Osteoblast (primary cell): ENCODE results near the gene PPM1K. TPM values are rescaled to one million over a fixed set of nuclear protein-coding genes. Genes with fewer than 3 reads are reported as not detected.
A peak's percentile ranks its signal among the peaks of the same experiment; 100 is the strongest.

Source experiments
- DNase-seq: peaks from one replicate; pipeline ENCODE4 v3.0.0; 2011; ENCODE audit warnings: low spot score, mixed read lengths; ENCODE audit not compliant: insufficient read length; ENCODE audit errors: missing footprints
- H2AFZ ChIP-seq: 2 replicates; pipeline ENCODE4 v1.6.0; 2011; ENCODE audit warnings: mild to moderate bottlenecking, low read length
- H3K27ac ChIP-seq: 2 replicates; pipeline ENCODE4 v1.5.1; 2011; ENCODE audit warnings: mild to moderate bottlenecking, low read depth, low read length, moderate library complexity
- H3K27me3 ChIP-seq: 2 replicates; pipeline ENCODE4 v1.6.0; 2012; ENCODE audit warnings: mild to moderate bottlenecking, control low read depth, inconsistent platforms, low read length, moderate library complexity; ENCODE audit not compliant: insufficient read depth
- H3K36me3 ChIP-seq: 2 replicates; pipeline ENCODE4 v1.5.1; 2011; ENCODE audit warnings: mild to moderate bottlenecking, low read length, control low read depth, moderate library complexity; ENCODE audit not compliant: insufficient read depth
- H3K4me1 ChIP-seq: 2 replicates; pipeline ENCODE4 v1.5.1; 2011; ENCODE audit warnings: mild to moderate bottlenecking, low read length, control low read depth, moderate library complexity; ENCODE audit not compliant: insufficient read depth
- H3K4me2 ChIP-seq: 2 replicates; pipeline ENCODE4 v1.6.0; 2011; ENCODE audit warnings: mild to moderate bottlenecking, low read length; ENCODE audit not compliant: insufficient read depth
- H3K4me3 ChIP-seq: fragments of 200-600 bp; sonication (generic); 3 replicates; pipeline ENCODE4 v1.5.1; 2012; ENCODE audit warnings: mild to moderate bottlenecking, low read length, inconsistent platforms; ENCODE audit not compliant: insufficient read depth
- H3K79me2 ChIP-seq: 2 replicates; pipeline ENCODE4 v1.6.0; 2012; ENCODE audit warnings: mild to moderate bottlenecking, low read length, control low read depth, inconsistent platforms; ENCODE audit not compliant: insufficient read depth
- H3K9me3 ChIP-seq: 2 replicates; pipeline ENCODE4 v1.5.1; 2011; ENCODE audit warnings: low read depth, low read length, control low read depth
- H4K20me1 ChIP-seq: 2 replicates; pipeline ENCODE4 v1.6.0; 2012; ENCODE audit warnings: mild to moderate bottlenecking, low read length, control low read depth; ENCODE audit not compliant: insufficient read depth
- small RNA-seq: library from RNA; depleted of rRNA; stranded (forward); fragments of <200 nt; gene quantifications from one replicate; pipeline ENCODE3, GENCODE V24; 2012
- total RNA-seq: library from RNA; depleted of rRNA; stranded (reverse); fragments of >200 nt; gene quantifications from 2 replicates; pipeline ENCODE4 v1.2.3, GENCODE V29; 2012
- TF ChIP-seq, protein P1 (sequence below): IDR thresholded peaks from 2 replicates; pipeline ENCODE4 v1.5.1; 2011; ENCODE audit warnings: mild to moderate bottlenecking, low read depth, low read length, moderate library complexity; ENCODE audit errors: extremely low read depth

PPM1K gene
- total RNA-seq, 1 donor = 21.0 TPM

GRCh38 chr4:88215351-88215750 is 69.0 kb downstream of the PPM1K start:
- Histone ChIP-seq H3K36me3 (no peaks in the 10 kb centered on the region), H3K27me3 (no peaks in the 10 kb centered on the region), H3K4me3 (no peak overlapping the region), H3K79me2 (no peaks in the 10 kb centered on the region), H3K4me2 (no peak overlapping the region), H3K9me3 (no peaks in the 10 kb centered on the region), H4K20me1 (no peaks in the 10 kb centered on the region), H3K4me1 (peaks cover 2% of the 10 kb centered on the region), H2AFZ (no peak overlapping the region), H3K27ac (no peak overlapping the region)
- TF ChIP-seq, protein P1, sequence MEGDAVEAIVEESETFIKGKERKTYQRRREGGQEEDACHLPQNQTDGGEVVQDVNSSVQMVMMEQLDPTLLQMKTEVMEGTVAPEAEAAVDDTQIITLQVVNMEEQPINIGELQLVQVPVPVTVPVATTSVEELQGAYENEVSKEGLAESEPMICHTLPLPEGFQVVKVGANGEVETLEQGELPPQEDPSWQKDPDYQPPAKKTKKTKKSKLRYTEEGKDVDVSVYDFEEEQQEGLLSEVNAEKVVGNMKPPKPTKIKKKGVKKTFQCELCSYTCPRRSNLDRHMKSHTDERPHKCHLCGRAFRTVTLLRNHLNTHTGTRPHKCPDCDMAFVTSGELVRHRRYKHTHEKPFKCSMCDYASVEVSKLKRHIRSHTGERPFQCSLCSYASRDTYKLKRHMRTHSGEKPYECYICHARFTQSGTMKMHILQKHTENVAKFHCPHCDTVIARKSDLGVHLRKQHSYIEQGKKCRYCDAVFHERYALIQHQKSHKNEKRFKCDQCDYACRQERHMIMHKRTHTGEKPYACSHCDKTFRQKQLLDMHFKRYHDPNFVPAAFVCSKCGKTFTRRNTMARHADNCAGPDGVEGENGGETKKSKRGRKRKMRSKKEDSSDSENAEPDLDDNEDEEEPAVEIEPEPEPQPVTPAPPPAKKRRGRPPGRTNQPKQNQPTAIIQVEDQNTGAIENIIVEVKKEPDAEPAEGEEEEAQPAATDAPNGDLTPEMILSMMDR = no peak
- DNase-seq = no peak

GRCh38 chr4:88212253-88212561 is 72.2 kb downstream of the PPM1K start:
- no peaks in the 10 kb centered on the region for H3K9me3 ChIP-seq
- H3K4me3 ChIP-seq = no peak overlapping the region
- H3K4me1 ChIP-seq = no peaks in the 10 kb centered on the region
- DNase-seq = no peak
- no peak overlapping the region for H3K4me2 ChIP-seq
- no peaks in the 10 kb centered on the region for H3K27me3 ChIP-seq
- TF ChIP-seq, protein P1 = no peak
- no peaks in the 10 kb centered on the region for H3K36me3 ChIP-seq
- H3K27ac ChIP-seq = no peak overlapping the region
- H2AFZ ChIP-seq = no peak overlapping the region
- no peaks in the 10 kb centered on the region for H3K79me2 ChIP-seq
- no peaks in the 10 kb centered on the region for H4K20me1 ChIP-seq

DNA sequence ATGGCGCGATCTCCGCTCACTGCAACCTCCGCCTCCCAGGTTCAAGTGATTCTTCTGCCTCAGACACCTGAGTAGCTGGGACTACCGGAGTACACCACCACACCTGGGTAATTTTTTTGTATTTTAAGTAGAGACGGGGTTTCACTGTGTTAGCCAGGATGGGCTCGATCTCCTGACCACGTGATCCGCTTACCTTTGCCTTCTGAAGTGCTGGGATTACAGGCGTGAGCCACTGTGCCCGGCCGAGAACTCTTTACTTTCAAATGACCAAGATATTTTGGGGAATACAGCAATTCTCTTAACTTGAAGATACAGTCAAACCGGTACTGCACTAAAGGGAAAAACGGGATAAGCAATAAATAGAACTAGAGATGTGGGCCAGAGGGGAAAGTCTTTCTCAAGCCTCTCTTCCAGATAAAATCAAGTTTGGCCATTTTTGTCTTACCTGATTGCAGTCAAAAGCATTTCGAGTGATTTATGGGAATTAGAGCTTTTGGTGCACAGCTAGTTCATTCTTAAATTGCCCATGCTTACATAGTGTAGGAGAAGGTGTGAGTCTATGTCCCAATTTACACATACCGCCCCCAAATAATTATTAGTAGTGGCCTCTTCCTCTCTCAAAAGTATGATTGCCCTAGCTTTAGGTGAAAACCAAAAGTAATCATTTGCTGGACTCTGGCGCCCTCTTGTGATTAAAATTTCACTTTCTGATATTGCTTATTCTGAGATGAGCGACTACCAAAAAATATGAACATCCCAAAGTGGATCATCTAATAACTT is 72.7 kb downstream of the PPM1K start:
- Histone ChIP-seq H3K9me3 (no peaks in the 10 kb centered on the region), H3K4me1 (no peaks in the 10 kb centered on the region), H3K27ac (no peak overlapping the region), H3K79me2 (no peaks in the 10 kb centered on the region), H3K4me3 (no peak overlapping the region), H4K20me1 (no peaks in the 10 kb centered on the region), H3K36me3 (no peaks in the 10 kb centered on the region), H3K4me2 (no peak overlapping the region), H2AFZ (no peak overlapping the region), H3K27me3 (no peaks in the 10 kb centered on the region)
- TF ChIP-seq, protein P1 = peak; percentile 70
- peak; percentile 26 for DNase-seq

DNA sequence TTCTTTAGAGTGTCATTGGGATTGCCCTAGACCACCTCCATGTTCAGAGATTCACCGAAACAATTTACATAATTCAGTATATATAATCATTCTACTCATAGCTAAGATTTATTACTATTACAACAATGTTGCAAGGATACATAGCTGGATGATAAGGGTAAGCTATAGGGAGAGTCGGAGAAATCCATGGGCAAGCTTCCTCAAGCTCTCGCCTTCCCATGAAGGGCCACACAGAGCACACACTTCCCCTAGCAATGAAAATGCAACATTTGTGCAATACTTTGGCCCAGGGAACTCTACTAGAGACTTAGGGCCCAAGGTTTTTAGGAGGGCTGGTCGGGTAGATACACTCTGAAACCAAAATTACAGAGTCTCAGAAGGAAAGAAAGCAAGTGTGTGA is 76.2 kb downstream of the PPM1K start:
- Histone ChIP-seq H3K4me3 (no peak overlapping the region), H3K27ac (no peak overlapping the region)
- TF ChIP-seq, protein P1 = no peak

More for the DNA sequence above, 76.2 kb downstream of the PPM1K start:
- no peaks in the 10 kb centered on the region for H3K4me1 ChIP-seq
- H3K9me3 ChIP-seq = no peaks in the 10 kb centered on the region
- H3K36me3 ChIP-seq = no peaks in the 10 kb centered on the region
- H3K79me2 ChIP-seq = no peaks in the 10 kb centered on the region
- no peaks in the 10 kb centered on the region for H4K20me1 ChIP-seq
- H3K27me3 ChIP-seq = no peaks in the 10 kb centered on the region
- no peak for DNase-seq
- no peak overlapping the region for H2AFZ ChIP-seq
- H3K4me2 ChIP-seq = no peak overlapping the region

Small RNAs within 50 kb of the gene (small RNA-seq; reads per million reads assigned to genes)
- gene RF00019 (not detected), gene RNU6-1298P (not detected)

Other genes with a start within 250 kb of the PPM1K start
- gene ABCG2, start 125.9 kb downstream of the PPM1K start, total RNA-seq = 0.36 and 0.59 TPM in 2 replicates
- 12.4 and 21.4 TPM in 2 replicates for gene HERC6, start 94.3 kb upstream of the PPM1K start, total RNA-seq
- 0.88 and 1.4 TPM in 2 replicates for gene HERC5, start 172.6 kb upstream of the PPM1K start, total RNA-seq
- 55.7 and 60.1 TPM in 2 replicates for gene PYURF, start 239.2 kb upstream of the PPM1K start, total RNA-seq